ENCODE results near the gene CCDC87.
"Not testable (repeated sequence)": the region's sequence is repeated elsewhere in the genome, so short reads cannot be mapped to it uniquely, and the experiment has no call there.

The CCDC87 gene

DNA sequence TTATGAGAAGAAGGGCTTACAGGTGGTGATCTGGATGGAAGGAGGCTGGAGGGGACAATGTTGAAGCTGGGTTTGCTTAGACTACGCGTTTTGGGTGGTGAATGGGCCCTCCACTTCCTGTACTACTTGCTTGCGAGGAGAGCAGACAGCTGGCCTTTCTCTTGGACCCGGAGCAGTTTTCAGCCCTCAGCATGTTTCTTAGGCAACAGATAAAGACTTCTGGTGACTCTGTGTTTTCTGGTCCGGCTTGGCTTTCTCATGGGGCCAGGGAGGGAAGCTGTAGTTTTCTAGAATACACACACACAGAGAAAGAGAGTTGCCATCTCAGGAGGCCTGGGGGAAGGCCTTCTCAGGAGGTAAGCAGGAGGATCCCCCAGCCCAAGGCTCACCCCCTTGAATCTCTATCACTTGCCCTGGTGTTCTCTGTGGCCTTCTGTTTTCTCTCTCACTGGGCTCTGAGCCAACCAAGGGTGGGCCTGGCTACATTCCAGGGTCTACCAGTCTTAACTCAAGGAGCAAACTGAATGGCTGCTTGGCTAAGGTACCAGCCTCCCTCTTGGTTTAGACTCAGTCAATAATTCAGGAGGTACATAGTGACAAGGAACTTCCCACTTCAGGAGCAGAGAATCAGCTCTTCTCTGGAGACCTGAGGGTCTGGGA, 2.5 kb upstream of the CCDC87 start:
- H3K27me3 ChIP-seq (ENCODE audit: control insufficient read depth, insufficient read depth, low read length) = peaks cover 5% of the 10 kb centered on the region; the same call in 1 of the 2 replicates
- H3K27ac ChIP-seq (ENCODE audit: low read depth, low read length) = no peak overlapping the region
- no peak overlapping the region for H3K9ac ChIP-seq (ENCODE audit: low read depth, low read length)
- H3K9me3 ChIP-seq (ENCODE audit: control insufficient read depth, insufficient read depth, low read length) = peaks cover 8% of the 10 kb centered on the region
- 0 out of 2 replicates have a peak, but pooled peaks cover 5% of the 10 kb centered on the region for H3K4me1 ChIP-seq (ENCODE audit: control insufficient read depth, insufficient read depth, low read length)
- H3K36me3 ChIP-seq (ENCODE audit: control insufficient read depth, insufficient read depth, low read length) = peaks cover 15% of the 10 kb centered on the region; the same call in 1 of the 2 replicates
- no peak overlapping the region for H3K4me3 ChIP-seq (ENCODE audit: low read depth, low read length)

- Histone ChIP-seq H3K4me1 (ENCODE audit: control insufficient read depth, insufficient read depth, low read length) (0 out of 2 replicates have a peak, but pooled peaks cover 5% of the 10 kb centered on the region), H3K9ac (ENCODE audit: low read depth, low read length) (no peak overlapping the region), H3K36me3 (ENCODE audit: control insufficient read depth, insufficient read depth, low read length) (0 out of 2 replicates have a peak, but pooled peaks cover 2% of the 10 kb centered on the region), H3K27me3 (ENCODE audit: control insufficient read depth, insufficient read depth, low read length) (peaks cover 5% of the 10 kb centered on the region; the same call in 1 of the 2 replicates), H3K4me3 (ENCODE audit: low read depth, low read length) (peak overlapping the region; percentile 60), H3K9me3 (ENCODE audit: control insufficient read depth, insufficient read depth, low read length) (peaks cover 8% of the 10 kb centered on the region), H3K27ac (ENCODE audit: low read depth, low read length) (no peak overlapping the region)
These were observed 787 bp upstream of the CCDC87 start for GRCh38 chr11:66593650-66594049.

- Histone ChIP-seq H3K27me3 (ENCODE audit: control insufficient read depth, insufficient read depth, low read length) (peaks cover 5% of the 10 kb centered on the region; the same call in 1 of the 2 replicates), H3K9ac (ENCODE audit: low read depth, low read length) (peak overlapping the region; percentile 19; the same call in 1 of the 2 replicates), H3K36me3 (ENCODE audit: control insufficient read depth, insufficient read depth, low read length) (no peaks in the 10 kb centered on the region), H3K27ac (ENCODE audit: low read depth, low read length) (peak overlapping the region; percentile 71), H3K4me3 (ENCODE audit: low read depth, low read length) (peak overlapping the region; percentile 60), H3K9me3 (ENCODE audit: control insufficient read depth, insufficient read depth, low read length) (peaks cover 8% of the 10 kb centered on the region), H3K4me1 (ENCODE audit: control insufficient read depth, insufficient read depth, low read length) (0 out of 2 replicates have a peak, but pooled peaks cover 5% of the 10 kb centered on the region)
These were observed 406 bp upstream of the CCDC87 start for GRCh38 chr11:66593303-66593635.

- H3K4me1 ChIP-seq (ENCODE audit: control insufficient read depth, insufficient read depth, low read length) = 0 out of 2 replicates have a peak, but pooled peaks cover 5% of the 10 kb centered on the region
- H3K27me3 ChIP-seq (ENCODE audit: control insufficient read depth, insufficient read depth, low read length) = peaks cover 5% of the 10 kb centered on the region; the same call in 1 of the 2 replicates
- no peak overlapping the region for H3K4me3 ChIP-seq (ENCODE audit: low read depth, low read length)
- no peaks in the 10 kb centered on the region for H3K36me3 ChIP-seq (ENCODE audit: control insufficient read depth, insufficient read depth, low read length)
- H3K27ac ChIP-seq (ENCODE audit: low read depth, low read length) = no peak overlapping the region
- H3K9me3 ChIP-seq (ENCODE audit: control insufficient read depth, insufficient read depth, low read length) = peaks cover 8% of the 10 kb centered on the region
- no peak overlapping the region for H3K9ac ChIP-seq (ENCODE audit: low read depth, low read length)
These were observed 1.7 kb downstream of the CCDC87 start for GRCh38 chr11:66591175-66591574.

DNA sequence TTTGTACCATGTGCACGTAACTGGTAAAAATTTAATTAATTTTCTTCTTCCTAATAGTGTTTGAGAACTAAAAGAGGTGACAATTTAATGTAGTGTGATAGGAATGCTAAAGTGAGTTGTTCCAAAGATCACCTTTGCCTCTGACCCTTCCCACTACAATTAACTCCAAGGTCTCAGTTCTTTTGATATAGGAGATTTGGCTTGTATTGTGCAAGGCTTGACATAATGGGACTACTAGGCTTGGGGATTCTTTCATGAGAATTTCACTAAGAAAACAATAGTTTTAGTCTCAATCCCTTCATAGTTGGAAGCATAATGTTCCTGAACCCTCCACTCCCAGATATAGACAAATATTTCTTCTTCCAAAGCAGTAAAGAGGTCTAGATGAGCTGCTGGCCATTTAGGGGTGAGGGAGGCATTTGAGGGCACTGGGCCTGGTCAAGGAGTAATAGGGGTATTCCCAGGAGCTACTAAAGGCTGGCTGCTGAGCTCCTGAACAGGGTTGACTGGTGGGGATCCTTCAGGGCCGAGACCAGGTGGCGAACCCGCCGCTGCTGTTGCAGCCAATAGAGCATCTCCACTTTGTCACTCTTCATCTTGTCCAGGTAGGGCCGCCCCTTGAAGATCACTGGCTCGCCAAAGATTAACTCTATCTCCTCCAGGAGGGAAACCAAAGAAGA, 2.7 kb downstream of the CCDC87 start:
- H3K9ac ChIP-seq (ENCODE audit: low read depth, low read length) = no peak overlapping the region
- peaks cover 5% of the 10 kb centered on the region; the same call in 1 of the 2 replicates for H3K27me3 ChIP-seq (ENCODE audit: control insufficient read depth, insufficient read depth, low read length)
- H3K27ac ChIP-seq (ENCODE audit: low read depth, low read length) = no peak overlapping the region
- H3K4me3 ChIP-seq (ENCODE audit: low read depth, low read length) = no peak overlapping the region
- H3K4me1 ChIP-seq (ENCODE audit: control insufficient read depth, insufficient read depth, low read length) = 0 out of 2 replicates have a peak, but pooled peaks cover 5% of the 10 kb centered on the region
- no peaks in the 10 kb centered on the region for H3K36me3 ChIP-seq (ENCODE audit: control insufficient read depth, insufficient read depth, low read length)
- peaks cover 14% of the 10 kb centered on the region for H3K9me3 ChIP-seq (ENCODE audit: control insufficient read depth, insufficient read depth, low read length)

- not testable (repeated sequence) for H3K9ac ChIP-seq (ENCODE audit: low read depth, low read length); H3K4me3 ChIP-seq (ENCODE audit: low read depth, low read length); H3K4me1 ChIP-seq (ENCODE audit: control insufficient read depth, insufficient read depth, low read length); H3K27me3 ChIP-seq (ENCODE audit: control insufficient read depth, insufficient read depth, low read length); H3K36me3 ChIP-seq (ENCODE audit: control insufficient read depth, insufficient read depth, low read length); H3K27ac ChIP-seq (ENCODE audit: low read depth, low read length)
- H3K9me3 ChIP-seq (ENCODE audit: control insufficient read depth, insufficient read depth, low read length) = peaks cover 14% of the 10 kb centered on the region
These were observed 3.5 kb downstream of the CCDC87 start for GRCh38 chr11:66589315-66589714.

- H3K9me3 ChIP-seq (ENCODE audit: control insufficient read depth, insufficient read depth, low read length) = peaks cover 21% of the 10 kb centered on the region
- H3K27ac ChIP-seq (ENCODE audit: low read depth, low read length) = no peak overlapping the region
These were observed 6.7 kb downstream of the CCDC87 start for GRCh38 chr11:66586136-66586535.

GRCh38 chr11:66585447-66585846, 7.4 kb downstream of the CCDC87 start:
- not testable (repeated sequence) for H3K27me3 ChIP-seq (ENCODE audit: control insufficient read depth, insufficient read depth, low read length); H3K4me3 ChIP-seq (ENCODE audit: low read depth, low read length); H3K9ac ChIP-seq (ENCODE audit: low read depth, low read length); H3K4me1 ChIP-seq (ENCODE audit: control insufficient read depth, insufficient read depth, low read length); H3K27ac ChIP-seq (ENCODE audit: low read depth, low read length); H3K36me3 ChIP-seq (ENCODE audit: control insufficient read depth, insufficient read depth, low read length)
- H3K9me3 ChIP-seq (ENCODE audit: control insufficient read depth, insufficient read depth, low read length) = peaks cover 17% of the 10 kb centered on the region

More at GRCh38 chr11:66586136-66586535, 6.7 kb downstream of the CCDC87 start:
- Histone ChIP-seq H3K4me1 (ENCODE audit: control insufficient read depth, insufficient read depth, low read length) (no peaks in the 10 kb centered on the region), H3K4me3 (ENCODE audit: low read depth, low read length) (no peak overlapping the region), H3K9ac (ENCODE audit: low read depth, low read length) (no peak overlapping the region), H3K36me3 (ENCODE audit: control insufficient read depth, insufficient read depth, low read length) (no peaks in the 10 kb centered on the region), H3K27me3 (ENCODE audit: control insufficient read depth, insufficient read depth, low read length) (no peaks in the 10 kb centered on the region)

GRCh38 chr11:66582565-66583147, 10.2 kb downstream of the CCDC87 start:
- H3K4me3 ChIP-seq (ENCODE audit: low read depth, low read length); H3K27me3 ChIP-seq (ENCODE audit: control insufficient read depth, insufficient read depth, low read length); H3K27ac ChIP-seq (ENCODE audit: low read depth, low read length); H3K9ac ChIP-seq (ENCODE audit: low read depth, low read length); H3K36me3 ChIP-seq (ENCODE audit: control insufficient read depth, insufficient read depth, low read length); H3K4me1 ChIP-seq (ENCODE audit: control insufficient read depth, insufficient read depth, low read length): not testable (repeated sequence)
- H3K9me3 ChIP-seq (ENCODE audit: control insufficient read depth, insufficient read depth, low read length) = peaks cover 17% of the 10 kb centered on the region; the same call in 1 of the 2 replicates

GRCh38 chr11:66581261-66581660, 11.6 kb downstream of the CCDC87 start:
- no peaks in the 10 kb centered on the region for H3K27me3 ChIP-seq (ENCODE audit: control insufficient read depth, insufficient read depth, low read length)
- peaks cover 17% of the 10 kb centered on the region; the same call in 1 of the 2 replicates for H3K9me3 ChIP-seq (ENCODE audit: control insufficient read depth, insufficient read depth, low read length)
- H3K4me1 ChIP-seq (ENCODE audit: control insufficient read depth, insufficient read depth, low read length) = no peaks in the 10 kb centered on the region
- no peak overlapping the region for H3K9ac ChIP-seq (ENCODE audit: low read depth, low read length)
- H3K36me3 ChIP-seq (ENCODE audit: control insufficient read depth, insufficient read depth, low read length) = no peaks in the 10 kb centered on the region
- H3K27ac ChIP-seq (ENCODE audit: low read depth, low read length) = no peak overlapping the region
- no peak overlapping the region for H3K4me3 ChIP-seq (ENCODE audit: low read depth, low read length)

- Histone ChIP-seq H3K36me3 (ENCODE audit: control insufficient read depth, insufficient read depth, low read length) (no peaks in the 10 kb centered on the region), H3K27me3 (ENCODE audit: control insufficient read depth, insufficient read depth, low read length) (no peaks in the 10 kb centered on the region), H3K9ac (ENCODE audit: low read depth, low read length) (no peak overlapping the region), H3K4me1 (ENCODE audit: control insufficient read depth, insufficient read depth, low read length) (no peaks in the 10 kb centered on the region), H3K9me3 (ENCODE audit: control insufficient read depth, insufficient read depth, low read length) (0 out of 2 replicates have a peak, but pooled peaks cover 13% of the 10 kb centered on the region), H3K4me3 (ENCODE audit: low read depth, low read length) (no peak overlapping the region), H3K27ac (ENCODE audit: low read depth, low read length) (no peak overlapping the region)
These were observed 12.1 kb downstream of the CCDC87 start for GRCh38 chr11:66580803-66581202.
